Embryonic facial prominence (tissue), 1 donor: Measurements from ENCODE around the gene VGF.
A peak's percentile ranks its signal among the peaks of the same experiment; 100 is the strongest.
"Not testable (repeated sequence)": the region's sequence is repeated elsewhere in the genome, so short reads cannot be mapped to it uniquely, and the experiment has no call there.

ENCODE experiments used
- DNase-seq: peaks from one replicate; pipeline ENCODE4 v3.0.0-alpha.2; 2016; ENCODE audit errors: extremely low spot score

The VGF gene

DNA sequence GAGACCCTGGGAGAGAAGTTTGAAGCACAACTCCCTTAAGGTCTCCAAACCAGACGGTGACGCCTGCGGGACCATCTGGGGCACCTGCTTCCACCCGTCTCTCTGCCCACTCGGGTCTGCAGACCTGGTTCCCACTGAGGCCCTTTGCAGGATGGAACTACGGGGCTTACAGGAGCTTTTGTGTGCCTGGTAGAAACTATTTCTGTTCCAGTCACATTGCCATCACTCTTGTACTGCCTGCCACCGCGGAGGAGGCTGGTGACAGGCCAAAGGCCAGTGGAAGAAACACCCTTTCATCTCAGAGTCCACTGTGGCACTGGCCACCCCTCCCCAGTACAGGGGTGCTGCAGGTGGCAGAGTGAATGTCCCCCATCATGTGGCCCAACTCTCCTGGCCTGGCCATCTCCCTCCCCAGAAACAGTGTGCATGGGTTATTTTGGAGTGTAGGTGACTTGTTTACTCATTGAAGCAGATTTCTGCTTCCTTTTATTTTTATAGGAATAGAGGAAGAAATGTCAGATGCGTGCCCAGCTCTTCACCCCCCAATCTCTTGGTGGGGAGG, 27.6 kb downstream of the VGF start:
- DNase-seq: no peak

- DNase-seq: no peak
These were observed 30.9 kb downstream of the VGF start for GRCh38 chr7:101134399-101134980.

GRCh38 chr7:101133621-101134398, 31.6 kb downstream of the VGF start:
- no peak for DNase-seq

- not testable (repeated sequence) for DNase-seq
These were observed 32.5 kb downstream of the VGF start for GRCh38 chr7:101132626-101133600.

GRCh38 chr7:101129603-101130117, 35.7 kb downstream of the VGF start:
- DNase-seq: no peak

GRCh38 chr7:101128040-101128834, 37.1 kb downstream of the VGF start:
- no peak for DNase-seq

GRCh38 chr7:101127460-101128039, 37.8 kb downstream of the VGF start:
- no peak for DNase-seq

GRCh38 chr7:101126651-101127459, 38.5 kb downstream of the VGF start, which contains the start of gene SERPINE1:
SERPINE1 (plus strand) TSS chr7:101127104; CDS start chr7:101128394, 1,290 bp downstream.
- DNase-seq: peak; percentile 82

DNA sequence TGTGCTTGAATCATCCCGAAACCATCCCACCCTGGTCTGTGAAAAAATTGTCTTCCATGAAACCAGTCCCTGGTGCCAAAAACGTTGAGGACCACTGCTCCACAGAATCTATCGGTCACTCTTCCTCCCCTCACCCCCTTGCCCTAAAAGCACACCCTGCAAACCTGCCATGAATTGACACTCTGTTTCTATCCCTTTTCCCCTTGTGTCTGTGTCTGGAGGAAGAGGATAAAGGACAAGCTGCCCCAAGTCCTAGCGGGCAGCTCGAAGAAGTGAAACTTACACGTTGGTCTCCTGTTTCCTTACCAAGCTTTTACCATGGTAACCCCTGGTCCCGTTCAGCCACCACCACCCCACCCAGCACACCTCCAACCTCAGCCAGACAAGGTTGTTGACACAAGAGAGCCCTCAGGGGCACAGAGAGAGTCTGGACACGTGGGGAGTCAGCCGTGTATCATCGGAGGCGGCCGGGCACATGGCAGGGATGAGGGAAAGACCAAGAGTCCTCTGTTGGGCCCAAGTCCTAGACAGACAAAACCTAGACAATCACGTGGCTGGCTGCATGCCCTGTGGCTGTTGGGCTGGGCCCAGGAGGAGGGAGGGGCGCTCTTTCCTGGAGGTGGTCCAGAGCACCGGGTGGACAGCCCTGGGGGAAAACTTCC, 39.2 kb downstream of the VGF start:
- DNase-seq: no peak

DNA sequence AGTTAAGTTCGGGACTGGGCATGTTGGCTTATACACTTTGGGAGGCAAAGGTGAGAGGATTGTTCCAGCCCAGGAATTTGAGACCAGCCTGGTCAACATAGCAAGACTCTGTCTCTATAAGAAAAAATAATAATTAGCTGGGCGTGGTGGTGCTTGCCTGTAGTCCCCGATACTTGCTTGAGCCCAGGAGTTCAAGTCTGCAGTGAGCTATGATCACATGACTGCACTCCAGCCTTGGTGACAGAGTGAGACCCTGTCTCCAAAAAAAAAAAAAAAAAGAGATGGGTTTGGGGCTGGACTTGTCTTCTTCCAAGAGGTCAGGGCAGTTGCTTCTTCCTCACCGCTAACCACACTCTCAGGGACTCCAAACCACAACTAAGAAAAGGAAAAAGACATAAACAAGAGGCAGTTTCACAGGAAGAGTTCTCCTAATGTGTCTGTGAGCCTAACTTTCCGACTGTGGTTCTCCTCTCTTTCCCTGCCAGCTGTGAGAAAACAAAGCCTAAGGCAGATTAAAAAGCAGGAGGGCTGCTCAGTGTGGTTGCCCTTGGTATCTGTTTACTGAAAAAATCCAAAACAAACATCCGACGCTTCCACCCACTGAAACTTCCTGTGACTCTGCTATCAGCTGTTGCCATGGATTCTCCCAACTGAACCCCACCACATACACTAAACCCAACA, 40.9 kb downstream of the VGF start:
- peak; percentile 57 for DNase-seq

DNA sequence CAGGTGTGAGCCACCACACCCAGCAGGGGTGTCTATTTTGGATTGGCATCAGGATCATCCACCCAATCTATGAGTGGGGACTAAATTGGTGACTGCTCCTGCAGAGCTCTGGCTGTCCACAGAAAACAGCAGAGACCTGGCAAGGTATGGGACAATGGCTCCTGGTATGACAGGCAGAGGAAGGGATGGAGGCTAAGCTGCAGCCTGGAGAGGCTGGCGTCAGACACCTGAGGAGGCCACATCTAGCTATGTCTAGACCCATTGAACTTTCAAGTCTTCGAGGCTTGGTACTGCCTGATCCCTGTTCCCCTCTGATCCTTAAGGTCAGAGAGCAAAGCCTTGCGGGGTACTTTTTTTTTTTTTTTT, 41.7 kb downstream of the VGF start:
- DNase-seq: no peak

DNA sequence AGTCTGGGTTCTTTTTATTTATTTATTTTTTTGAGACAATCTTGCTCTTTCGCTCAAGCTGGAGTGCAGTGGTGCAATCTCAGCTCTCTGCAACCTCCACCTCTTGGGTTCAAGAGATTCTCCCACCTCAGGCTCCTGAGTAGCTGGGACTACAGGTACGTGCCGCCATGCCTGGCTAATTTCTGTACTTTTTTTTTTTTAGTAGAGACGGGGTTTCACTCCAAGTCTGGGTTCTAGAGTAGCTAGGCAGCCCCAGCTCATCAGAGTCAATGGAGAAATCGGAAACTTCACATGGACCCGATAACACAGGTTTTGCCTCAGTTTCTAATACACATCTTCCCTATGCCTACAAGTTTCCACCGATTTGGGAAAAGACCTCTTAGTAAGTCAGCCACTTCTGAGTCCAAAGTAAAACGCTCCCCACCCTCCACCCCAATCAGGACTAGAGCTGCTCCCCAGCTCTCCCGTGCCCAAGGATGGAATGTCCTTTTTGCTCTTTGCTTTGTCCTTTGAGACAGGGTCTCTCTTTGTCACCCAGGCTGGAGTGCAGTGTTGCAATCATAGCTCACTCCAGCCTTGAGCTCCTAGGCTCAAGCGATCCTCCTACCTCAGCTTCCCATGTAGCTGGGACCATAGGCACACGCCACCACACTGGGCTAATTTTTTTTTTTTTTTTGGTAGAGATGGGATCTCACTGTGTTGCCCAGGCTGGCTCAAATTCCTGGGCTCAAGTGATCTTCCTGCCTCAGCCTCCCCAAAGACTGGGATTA, 42.3 kb downstream of the VGF start:
- DNase-seq: no peak

GRCh38 chr7:101121991-101122932, 43.1 kb downstream of the VGF start:
- DNase-seq: peak; percentile 85

DNA sequence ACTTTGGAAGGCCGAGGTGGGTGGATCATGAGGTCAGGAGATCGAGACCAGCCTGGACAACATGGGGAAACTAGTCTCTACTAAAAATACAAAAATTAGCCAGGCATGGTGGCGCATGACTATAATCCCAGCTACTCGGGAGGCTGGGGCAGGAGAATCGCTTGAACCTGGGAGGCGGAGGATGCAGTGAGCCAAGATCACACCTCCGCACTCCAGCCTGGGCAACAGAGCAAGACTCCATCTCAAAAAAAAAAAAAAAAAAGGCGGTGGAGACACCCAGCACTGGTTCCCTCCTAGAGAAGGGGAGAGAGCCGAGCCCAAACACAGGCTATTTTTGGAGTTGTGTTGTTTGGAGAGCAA, 43.8 kb downstream of the VGF start:
- not testable (repeated sequence) for DNase-seq

GRCh38 chr7:101120315-101120714, 45.1 kb downstream of the VGF start:
- no peak for DNase-seq

DNA sequence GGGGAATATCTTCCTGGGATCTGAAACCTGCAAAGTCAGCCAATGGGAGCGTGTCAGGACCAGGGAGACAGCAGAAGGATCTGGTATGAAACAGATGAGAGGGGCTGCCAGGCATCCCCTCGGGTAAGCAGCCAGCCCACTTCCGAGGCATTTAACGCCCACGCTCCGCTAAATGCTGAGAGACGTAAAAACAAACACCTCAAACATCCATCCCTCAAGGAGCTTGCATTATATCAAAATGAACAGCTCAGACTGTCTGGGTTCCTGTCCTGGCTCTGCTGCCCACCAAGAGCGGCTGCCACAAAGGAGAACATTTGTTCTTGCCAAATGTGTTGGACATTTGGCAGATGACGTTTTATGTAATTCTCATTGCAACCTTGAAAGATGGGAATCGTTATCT, 45.5 kb downstream of the VGF start:
- DNase-seq: no peak

GRCh38 chr7:101118856-101119255, 46.5 kb downstream of the VGF start:
- DNase-seq: no peak
